ENCODE results near the gene DPP4. TPM values are rescaled to one million over a fixed set of nuclear protein-coding genes. Genes with fewer than 3 reads are reported as not detected.

DPP4 gene
- total RNA-seq, 1 experiment from 2014 or later: 0.80 TPM

- no peak for DNase-seq (ENCODE audit: low spot score)
- no TSS peak for BruUV-seq (replicated peaks)
- H3K4me3 ChIP-seq (ENCODE audit: low read depth, low read length, poor library complexity, severe bottlenecking): no peak overlapping the region
- H3K36me3 ChIP-seq (ENCODE audit: insufficient read depth, low read length, poor library complexity, severe bottlenecking): no peaks in the 10 kb centered on the region
- ChIA-PET POLR2A (ENCODE audit: low non-redundant PET) (no interaction called here), CTCF (no interaction called here)
- no peak overlapping the region for H3K27ac ChIP-seq (ENCODE audit: low read depth, low read length, poor library complexity, severe bottlenecking)
- H3K9me3 ChIP-seq (ENCODE audit: low read depth, low read length, poor library complexity, severe bottlenecking): no peaks in the 10 kb centered on the region
- TF ChIP-seq EZH2 (IDR thresholded peaks at IDR 0.05; ENCODE audit: borderline replicate concordance, low read depth, low read length, poor library complexity, severe bottlenecking) (no peak), CTCF (conservative IDR thresholded peaks at IDR 0.05; ENCODE audit: low read depth, low read length) (no peak)
- no peaks in the 10 kb centered on the region for H3K4me1 ChIP-seq (ENCODE audit: insufficient read depth, low read length, poor library complexity, severe bottlenecking)
- intact Hi-C loops (cut with micrococcal nuclease; ENCODE audit: unreplicated experiment): loop anchor here (5.0 to 10.0 kb wide), 2 partner anchors 116 to 298 kb away; no protein-coding TSS in a partner anchor
- H3K27me3 ChIP-seq (replicated peaks; ENCODE audit: insufficient read depth, low read depth, low read length, poor library complexity): no peaks in the 10 kb centered on the region
Observed at GRCh38 chr2:162006337-162006736, 67.7 kb downstream of the DPP4 start.

GRCh38 chr2:162004031-162004430, 70.0 kb downstream of the DPP4 start:
- no TSS peak for BruUV-seq (replicated peaks)
- TF ChIP-seq EZH2 (IDR thresholded peaks at IDR 0.05; ENCODE audit: borderline replicate concordance, low read depth, low read length, poor library complexity, severe bottlenecking): no peak
- TF ChIP-seq CTCF (conservative IDR thresholded peaks at IDR 0.05; ENCODE audit: low read depth, low read length): no peak
- CTCF ChIA-PET: no interaction called here
- intact Hi-C loops (cut with micrococcal nuclease; ENCODE audit: unreplicated experiment): loop anchor here (10.0 kb wide), 1 partner anchor 301 kb away; no protein-coding TSS in a partner anchor
- POLR2A ChIA-PET (ENCODE audit: low non-redundant PET): no interaction called here
- H3K27ac ChIP-seq (ENCODE audit: low read depth, low read length, poor library complexity, severe bottlenecking): no peak overlapping the region
- H3K36me3 ChIP-seq (ENCODE audit: insufficient read depth, low read length, poor library complexity, severe bottlenecking): no peaks in the 10 kb centered on the region
- H3K27me3 ChIP-seq (replicated peaks; ENCODE audit: insufficient read depth, low read depth, low read length, poor library complexity): no peaks in the 10 kb centered on the region
- no peak for DNase-seq (ENCODE audit: low spot score)
- no peaks in the 10 kb centered on the region for H3K9me3 ChIP-seq (ENCODE audit: low read depth, low read length, poor library complexity, severe bottlenecking)
- H3K4me3 ChIP-seq (ENCODE audit: low read depth, low read length, poor library complexity, severe bottlenecking): no peak overlapping the region
- no peaks in the 10 kb centered on the region for H3K4me1 ChIP-seq (ENCODE audit: insufficient read depth, low read length, poor library complexity, severe bottlenecking)

GRCh38 chr2:162002623-162003235, 71.3 kb downstream of the DPP4 start:
- Histone ChIP-seq H3K27ac (ENCODE audit: low read depth, low read length, poor library complexity, severe bottlenecking) (no peak overlapping the region), H3K36me3 (ENCODE audit: insufficient read depth, low read length, poor library complexity, severe bottlenecking) (no peaks in the 10 kb centered on the region), H3K4me3 (ENCODE audit: low read depth, low read length, poor library complexity, severe bottlenecking) (no peak overlapping the region), H3K9me3 (ENCODE audit: low read depth, low read length, poor library complexity, severe bottlenecking) (no peaks in the 10 kb centered on the region), H3K4me1 (ENCODE audit: insufficient read depth, low read length, poor library complexity, severe bottlenecking) (no peaks in the 10 kb centered on the region), H3K27me3 (replicated peaks; ENCODE audit: insufficient read depth, low read depth, low read length, poor library complexity) (no peaks in the 10 kb centered on the region)
- ChIA-PET CTCF (no interaction called here), POLR2A (ENCODE audit: low non-redundant PET) (no interaction called here)
- no peak for DNase-seq (ENCODE audit: low spot score)
- intact Hi-C loops (cut with micrococcal nuclease; ENCODE audit: unreplicated experiment): loop anchor here (10.0 kb wide), 1 partner anchor 302 kb away; no protein-coding TSS in a partner anchor
- no peak for TF ChIP-seq CTCF (conservative IDR thresholded peaks at IDR 0.05; ENCODE audit: low read depth, low read length)
- TF ChIP-seq EZH2 (IDR thresholded peaks at IDR 0.05; ENCODE audit: borderline replicate concordance, low read depth, low read length, poor library complexity, severe bottlenecking): no peak
- BruUV-seq (replicated peaks): no TSS peak

Measured in A673 (cell line).